Caki2 (cell line): ENCODE data around the gene MBOAT1. TPM values are rescaled to one million over a fixed set of nuclear protein-coding genes. Genes with fewer than 3 reads are reported as not detected.
A peak's percentile ranks its signal among the peaks of the same experiment; 100 is the strongest.

Source experiments
- DNase-seq: peaks from one replicate; pipeline ENCODE4 v3.0.0-alpha.2; 2015; ENCODE audit warnings: low read depth
- in situ Hi-C: cut with HindIII; loops from 2 replicates; pipeline ENCODE4 v1.10.0; 2016; ENCODE audit warnings: low sequenced_read_pairs, low pct_unique_long_range_greater_than_20kb, mixed read lengths
- total RNA-seq: library from RNA; depleted of rRNA; stranded (reverse); fragments of >200 nt; shearing (Covaris generic); gene quantifications from 2 replicates; pipeline ENCODE4 v1.2.3, GENCODE V29; 2014; ENCODE audit warnings: low replicate concordance

MBOAT1 gene
- total RNA-seq, 1 experiment from 2014 or later: 13.3 TPM

DNA sequence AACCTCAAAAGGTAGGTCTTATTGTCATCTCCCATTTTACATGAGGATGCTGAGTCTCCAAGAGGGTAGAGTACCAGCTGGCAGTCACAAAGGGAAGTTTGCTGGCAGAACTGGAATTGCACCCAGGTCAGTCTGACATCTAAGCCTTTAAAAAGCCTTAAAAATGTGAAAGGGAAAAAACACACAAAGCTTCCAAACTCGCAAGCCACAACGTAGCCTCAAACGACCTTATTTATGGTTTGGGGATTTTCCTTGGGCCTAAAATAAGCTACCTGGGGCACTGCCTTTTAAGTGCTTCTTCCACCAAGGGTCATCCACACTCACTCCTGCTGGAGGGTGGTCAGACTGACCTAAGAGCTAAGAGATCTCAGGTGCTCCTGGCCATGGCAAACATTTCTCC, 2.1 kb downstream of the MBOAT1 start:
- no peak for DNase-seq
- in situ Hi-C loops: no loop called here

- DNase-seq: no peak
- in situ Hi-C loops: no loop called here
Observed at GRCh38 chr6:20208687-20209378, 3.4 kb downstream of the MBOAT1 start.

GRCh38 chr6:20207088-20207418, 5.2 kb downstream of the MBOAT1 start:
- in situ Hi-C loops: no loop called here
- DNase-seq: no peak

DNA sequence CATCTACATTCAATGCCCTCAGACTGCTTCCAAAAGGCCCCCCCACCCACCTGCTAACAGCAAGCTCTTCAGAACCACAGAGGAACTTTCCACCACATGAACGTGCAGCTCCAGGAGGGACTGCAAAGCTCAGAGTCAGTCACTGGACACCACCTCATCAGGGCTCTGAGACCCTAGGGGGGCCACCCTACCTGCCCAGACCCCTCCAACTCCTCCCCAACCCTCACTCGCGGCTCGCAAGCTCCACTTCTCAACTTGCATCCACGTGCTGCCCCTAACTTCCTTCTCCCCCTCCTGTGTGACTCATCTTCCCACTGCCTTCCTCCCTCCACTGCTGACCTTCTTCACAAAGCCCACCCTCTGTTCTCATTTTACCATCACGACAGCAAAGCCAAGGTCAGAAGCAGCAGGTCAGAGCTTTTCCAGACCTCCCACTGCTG, 6.5 kb downstream of the MBOAT1 start:
- DNase-seq: no peak
- in situ Hi-C loops: no loop called here

- in situ Hi-C loops: no loop called here
- DNase-seq: no peak
Observed at GRCh38 chr6:20204512-20204894, 7.8 kb downstream of the MBOAT1 start.

DNA sequence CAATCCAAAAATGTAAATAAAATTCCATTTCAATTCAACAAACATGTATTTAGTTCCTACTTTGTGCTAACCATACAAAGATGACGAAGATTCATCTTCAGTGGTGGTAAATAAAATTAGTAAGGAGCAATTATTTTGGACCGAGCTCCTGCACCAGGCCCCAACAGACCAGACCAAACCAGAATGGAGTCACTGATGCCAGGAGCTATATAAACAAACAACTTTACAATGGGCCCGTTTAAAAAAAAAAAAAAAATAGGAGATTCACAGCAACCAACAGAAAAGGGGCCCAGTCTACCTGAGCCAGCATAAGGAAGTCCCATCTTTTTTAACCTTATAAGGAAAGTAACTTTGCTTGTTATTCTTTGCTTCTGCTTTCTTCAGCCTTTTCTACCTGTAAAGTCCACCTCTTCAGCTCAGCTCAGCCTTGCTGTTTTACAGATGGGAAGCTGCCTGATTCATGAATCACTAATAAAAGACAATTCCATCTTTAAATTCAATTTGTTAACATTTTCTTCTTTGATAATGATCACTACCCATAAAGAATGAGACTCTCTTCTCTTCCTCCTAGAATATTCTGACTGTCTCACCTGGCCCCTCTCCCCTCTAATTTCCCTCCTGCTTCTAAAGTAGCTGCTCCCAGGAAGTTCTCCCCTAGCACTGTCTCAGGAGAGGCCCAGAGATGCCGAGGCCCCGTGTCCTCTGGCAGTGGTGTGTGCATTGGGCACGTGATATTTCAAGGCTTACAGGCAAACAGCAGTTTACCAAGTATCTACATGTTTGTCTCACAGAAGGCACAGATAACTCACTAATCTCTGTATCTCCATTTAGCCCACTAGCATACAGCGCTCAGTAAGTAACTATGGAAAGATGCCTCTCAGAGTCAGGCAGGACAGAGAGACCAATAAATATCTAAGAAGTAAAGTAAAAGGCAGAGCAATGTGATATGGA, 8.4 kb downstream of the MBOAT1 start:
- DNase-seq: no peak
- in situ Hi-C loops: no loop called here

- in situ Hi-C loops: no loop called here
- peak; percentile 44 for DNase-seq
Observed at GRCh38 chr6:20202699-20203302, 9.5 kb downstream of the MBOAT1 start.

- DNase-seq: no peak
- in situ Hi-C loops: no loop called here
Observed at GRCh38 chr6:20202324-20202658, 10.0 kb downstream of the MBOAT1 start.

DNA sequence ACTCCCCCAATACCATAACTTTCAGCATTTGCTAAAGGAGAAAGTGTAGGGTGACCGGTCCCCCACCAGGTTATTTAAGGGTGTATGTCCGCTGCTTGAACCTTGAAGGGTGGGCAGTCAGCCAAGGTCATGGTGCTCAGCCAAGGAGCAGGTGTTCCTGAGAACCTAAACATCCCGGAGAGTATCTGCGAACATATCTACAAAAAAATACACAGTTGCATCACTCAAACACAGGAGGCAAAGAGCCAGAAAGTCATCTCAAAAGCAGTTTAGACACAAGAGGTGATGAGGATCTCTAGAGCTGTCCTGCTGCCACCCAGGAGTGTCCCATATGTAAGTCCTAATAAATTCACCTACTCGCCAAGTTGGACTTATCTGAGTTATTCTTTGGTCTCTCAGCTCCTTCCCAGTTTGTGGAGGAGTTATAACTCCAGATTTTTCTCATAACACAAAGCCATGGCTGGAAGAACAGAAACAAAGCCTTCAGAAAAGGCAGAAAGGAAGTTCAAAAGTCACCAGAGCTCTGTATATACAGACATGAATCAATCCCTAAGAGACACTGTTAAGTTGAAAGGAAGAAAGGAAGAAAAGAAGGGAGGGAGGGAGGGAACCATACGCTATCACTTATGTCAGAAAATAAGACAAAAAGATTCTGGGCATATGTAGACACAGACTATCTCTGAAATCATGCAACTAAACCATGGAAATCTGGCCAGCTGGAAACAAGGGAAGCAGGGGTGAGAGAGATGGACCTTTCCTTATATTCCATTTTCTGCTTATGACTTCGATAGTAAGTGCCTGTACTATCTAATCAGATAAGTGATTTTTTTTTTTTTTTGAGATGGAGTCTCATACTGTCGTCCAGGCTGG, 11.3 kb downstream of the MBOAT1 start:
- in situ Hi-C loops: no loop called here
- DNase-seq: no peak

GRCh38 chr6:20198775-20199174, 13.5 kb downstream of the MBOAT1 start:
- in situ Hi-C loops: no loop called here
- DNase-seq: no peak

GRCh38 chr6:20198156-20198774, 14.0 kb downstream of the MBOAT1 start:
- in situ Hi-C loops: no loop called here
- DNase-seq: no peak

DNA sequence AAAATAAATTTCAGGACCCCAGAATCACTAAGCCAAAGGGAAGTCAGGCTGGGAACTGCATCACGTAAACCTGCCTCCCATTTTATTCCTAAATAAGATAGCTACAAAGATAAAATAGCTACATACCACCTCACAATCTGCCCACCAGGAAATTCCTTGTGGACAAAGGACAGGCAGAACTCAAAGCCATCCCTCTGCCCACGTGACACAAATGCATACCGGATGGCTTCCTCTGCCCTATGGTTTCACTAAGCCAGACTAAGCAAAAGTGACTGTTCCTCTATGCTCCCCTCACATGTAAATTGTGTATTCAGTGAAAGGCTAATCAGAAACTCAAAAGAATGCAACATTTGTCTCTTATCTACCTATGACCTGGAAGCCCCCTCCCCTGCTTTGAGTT, 15.0 kb downstream of the MBOAT1 start:
- in situ Hi-C loops: no loop called here
- no peak for DNase-seq

GRCh38 chr6:20192625-20193024, 19.6 kb downstream of the MBOAT1 start:
- DNase-seq: no peak
- in situ Hi-C loops: no loop called here

DNA sequence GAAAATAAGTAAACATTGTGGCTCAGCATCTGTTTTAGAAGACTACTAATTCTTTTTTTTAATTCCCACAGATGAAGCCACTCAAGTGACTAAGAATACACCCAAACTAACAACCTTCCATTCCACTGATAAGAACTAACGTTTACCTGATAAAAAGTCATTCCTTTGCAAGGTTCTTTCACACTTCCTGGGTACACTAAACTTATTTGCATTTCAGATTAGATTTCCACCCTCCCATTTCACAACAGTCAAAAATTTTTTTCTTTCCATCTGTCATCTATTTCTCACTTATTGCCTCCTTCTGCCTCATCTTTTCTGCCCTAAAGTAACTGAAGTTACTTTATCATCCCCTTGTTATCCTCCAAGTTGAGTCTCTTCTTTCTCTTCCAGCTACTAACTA, 20.3 kb downstream of the MBOAT1 start:
- in situ Hi-C loops: no loop called here
- DNase-seq: no peak

DNA sequence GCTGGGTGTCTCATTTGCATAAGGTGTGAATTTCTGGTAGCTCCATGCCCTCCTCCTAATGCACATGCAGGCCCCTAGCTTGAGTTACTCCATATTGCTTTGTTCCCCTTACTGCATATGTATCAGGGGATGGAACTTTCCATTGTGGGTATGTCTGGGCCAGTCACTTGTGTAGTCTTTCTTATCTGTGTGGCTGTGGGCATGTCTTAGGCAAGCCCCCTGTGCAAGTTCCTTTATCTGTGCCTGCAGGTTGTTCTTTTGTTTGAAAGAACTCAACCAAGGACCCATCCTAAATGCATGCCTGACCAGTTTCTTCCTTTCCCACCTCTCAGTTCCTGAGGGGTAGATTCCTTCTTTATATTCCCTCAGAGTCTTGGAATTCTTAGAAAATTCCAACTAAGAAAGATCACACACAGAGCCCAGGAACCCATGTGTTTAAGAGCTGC, 23.6 kb downstream of the MBOAT1 start:
- in situ Hi-C loops: no loop called here
- peak; percentile 14 for DNase-seq

- in situ Hi-C loops: no loop called here
- DNase-seq: no peak
Observed at GRCh38 chr6:20186981-20187380, 25.3 kb downstream of the MBOAT1 start.

GRCh38 chr6:20183706-20184105, 28.6 kb downstream of the MBOAT1 start:
- DNase-seq: no peak
- in situ Hi-C loops: no loop called here

DNA sequence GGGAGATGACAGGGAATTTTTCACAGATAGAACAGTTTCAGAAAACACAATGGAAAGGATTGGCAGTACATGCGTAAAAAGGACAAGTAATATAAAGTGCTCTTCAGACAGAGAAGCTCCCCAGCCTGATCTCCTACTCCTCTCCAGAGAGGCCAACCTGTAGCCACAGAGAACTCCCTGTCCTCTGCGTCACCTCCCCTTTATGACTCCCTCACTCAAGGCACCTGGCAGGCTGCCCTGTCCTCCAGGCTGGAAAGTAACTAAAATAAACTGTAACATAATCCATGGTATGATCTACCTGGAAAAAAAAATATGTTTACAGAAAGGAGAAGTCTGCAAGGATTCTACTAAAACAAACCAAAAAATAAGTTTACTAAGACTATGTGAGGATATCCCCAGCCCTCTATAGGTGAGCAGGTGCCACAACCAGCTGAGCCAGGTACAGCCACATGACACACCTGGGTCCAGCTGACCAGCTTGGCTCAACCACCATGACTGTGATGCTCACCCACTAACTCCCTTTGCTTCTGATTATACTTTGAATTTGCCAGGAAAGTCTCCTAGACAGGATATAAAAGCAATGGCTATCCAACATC, 29.2 kb downstream of the MBOAT1 start:
- DNase-seq: peak; percentile 45
- in situ Hi-C loops: no loop called here
